ENCODE results near the gene NUDT11. TPM values are rescaled to one million over a fixed set of nuclear protein-coding genes. Genes with fewer than 3 reads are reported as not detected.

Gene NUDT11
- total and polyA plus RNA-seq, 2 donors (not counting 3 experiments of a cell fraction or from before 2014, with no cell fraction given) = 3.9 to 4.3 TPM

DNA sequence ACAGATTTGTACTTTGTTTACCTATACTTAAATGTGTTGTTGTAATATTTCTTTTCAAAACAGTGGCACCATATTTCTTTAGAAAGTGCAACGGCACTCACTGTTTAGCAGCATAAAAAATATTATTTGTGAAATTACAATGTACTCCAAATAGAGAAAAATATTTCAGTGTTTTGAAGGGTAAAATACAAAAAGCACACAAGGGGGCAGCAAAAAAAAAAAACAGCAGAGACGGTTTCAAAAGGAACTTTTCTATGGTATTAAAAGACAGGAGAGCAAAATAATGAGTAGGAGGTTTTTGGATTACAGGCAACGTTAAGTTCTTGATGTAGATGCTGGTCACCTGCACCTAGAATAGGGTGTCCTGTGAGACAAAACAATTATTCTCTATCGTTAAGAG lies 2.0 kb downstream of the NUDT11 start:
- no peaks in the 10 kb centered on the region for H3K36me3 ChIP-seq (ENCODE audit: control insufficient read depth in 2 of 2, extremely low read depth in 1 of 2, insufficient read depth in 2 of 2, low read length in 2 of 2)
- DNase-seq (ENCODE audit: low read depth, low spot score) (peak; percentile 7), FAIRE-seq (no peak)
- H3K4me2 ChIP-seq (ENCODE audit: insufficient read depth, low read length) = no peak overlapping the region
- H4K20me1 ChIP-seq (replicated peaks; ENCODE audit: control insufficient read depth, extremely low read depth, insufficient read depth, low read length) = no peaks in the 10 kb centered on the region
- ChIA-PET CTCF (interaction anchor here (1.3 kb wide), 1 partner anchor 366 kb away, joined by 5 read pairs; no protein-coding TSS in a partner anchor), POLR2A (no interaction called here)
- no peaks in the 10 kb centered on the region for H3K27me3 ChIP-seq (ENCODE audit: control insufficient read depth in 2 of 2, insufficient read depth in 2 of 2, low read length in 2 of 2)
- intact Hi-C loops (cut with micrococcal nuclease) = loop anchor here (10.0 kb wide), 1 partner anchor 770 kb away; no protein-coding TSS in a partner anchor
- no peak overlapping the region for H3K9ac ChIP-seq (replicated peaks; ENCODE audit: extremely low read depth, insufficient read depth, low read length)
- H3K79me2 ChIP-seq (ENCODE audit: control insufficient read depth, insufficient read depth, low read length) = no peaks in the 10 kb centered on the region
- no peak overlapping the region for H3K4me3 ChIP-seq (replicated peaks in 1 of 3; ENCODE audit: insufficient read depth in 1 of 3, low read depth in 1 of 3, low read length in 3 of 3)
- H3K9me3 ChIP-seq (replicated peaks; ENCODE audit: control insufficient read depth, insufficient read depth, low read length) = no peaks in the 10 kb centered on the region
- BruUV-seq (replicated peaks) = no TSS peak
- peaks cover 4% of the 10 kb centered on the region for H3K4me1 ChIP-seq (ENCODE audit: control insufficient read depth, extremely low read depth, insufficient read depth, low read length)
- no peaks in the 10 kb centered on the region for H3K9me1 ChIP-seq (replicated peaks; ENCODE audit: control insufficient read depth, extremely low read depth, insufficient read depth, low read length)
- dilution Hi-C loops (cut with MboI; ENCODE audit: extremely low pct_ligation_motif_present, low sequenced_read_pairs) = no loop called here
- H2AFZ ChIP-seq (ENCODE audit: low read depth, low read length) = no peak overlapping the region
- no peak overlapping the region for H3K27ac ChIP-seq (ENCODE audit: insufficient read depth, low read depth, low read length)
- no peak for TF ChIP-seq JUN (IDR thresholded peaks at IDR 0.05; ENCODE audit: borderline replicate concordance, insufficient read depth, insufficient read length, low read depth)
- TF ChIP-seq, protein P1, sequence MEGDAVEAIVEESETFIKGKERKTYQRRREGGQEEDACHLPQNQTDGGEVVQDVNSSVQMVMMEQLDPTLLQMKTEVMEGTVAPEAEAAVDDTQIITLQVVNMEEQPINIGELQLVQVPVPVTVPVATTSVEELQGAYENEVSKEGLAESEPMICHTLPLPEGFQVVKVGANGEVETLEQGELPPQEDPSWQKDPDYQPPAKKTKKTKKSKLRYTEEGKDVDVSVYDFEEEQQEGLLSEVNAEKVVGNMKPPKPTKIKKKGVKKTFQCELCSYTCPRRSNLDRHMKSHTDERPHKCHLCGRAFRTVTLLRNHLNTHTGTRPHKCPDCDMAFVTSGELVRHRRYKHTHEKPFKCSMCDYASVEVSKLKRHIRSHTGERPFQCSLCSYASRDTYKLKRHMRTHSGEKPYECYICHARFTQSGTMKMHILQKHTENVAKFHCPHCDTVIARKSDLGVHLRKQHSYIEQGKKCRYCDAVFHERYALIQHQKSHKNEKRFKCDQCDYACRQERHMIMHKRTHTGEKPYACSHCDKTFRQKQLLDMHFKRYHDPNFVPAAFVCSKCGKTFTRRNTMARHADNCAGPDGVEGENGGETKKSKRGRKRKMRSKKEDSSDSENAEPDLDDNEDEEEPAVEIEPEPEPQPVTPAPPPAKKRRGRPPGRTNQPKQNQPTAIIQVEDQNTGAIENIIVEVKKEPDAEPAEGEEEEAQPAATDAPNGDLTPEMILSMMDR (IDR thresholded peaks at IDR 0.05; ENCODE audit: extremely low read depth in 1 of 2, insufficient read depth in 1 of 2, low read depth in 1 of 2, low read length in 2 of 2) = peak in 1 of 2 donors; percentile 2
- TF ChIP-seq POLR2A (IDR thresholded peaks at IDR 0.05; ENCODE audit: low read depth, low read length) = no peak

DNA sequence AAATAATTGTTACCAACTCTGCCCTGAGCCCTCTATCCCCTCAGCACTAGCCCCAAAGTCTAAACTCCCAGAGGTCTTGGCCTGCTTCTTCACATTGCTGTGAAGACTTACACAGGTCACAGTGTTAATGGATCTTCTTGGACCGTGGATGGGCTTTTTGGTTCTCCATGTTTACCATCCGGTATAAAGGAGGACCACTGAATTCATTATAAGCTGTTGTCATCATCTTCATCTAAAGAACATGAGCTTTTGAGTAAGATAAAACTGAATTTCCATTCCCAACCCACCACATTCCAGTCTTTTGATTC lies 8.5 kb downstream of the NUDT11 start:
- Histone ChIP-seq H2AFZ (ENCODE audit: low read depth, low read length) (no peak overlapping the region), H3K9ac (replicated peaks; ENCODE audit: extremely low read depth, insufficient read depth, low read length) (no peak overlapping the region), H3K4me1 (ENCODE audit: control insufficient read depth, extremely low read depth, insufficient read depth, low read length) (no peaks in the 10 kb centered on the region), H3K36me3 (ENCODE audit: control insufficient read depth in 2 of 2, extremely low read depth in 1 of 2, insufficient read depth in 2 of 2, low read length in 2 of 2) (no peaks in the 10 kb centered on the region), H3K27me3 (ENCODE audit: control insufficient read depth in 2 of 2, insufficient read depth in 2 of 2, low read length in 2 of 2) (no peaks in the 10 kb centered on the region), H4K20me1 (replicated peaks; ENCODE audit: control insufficient read depth, extremely low read depth, insufficient read depth, low read length) (no peaks in the 10 kb centered on the region), H3K4me3 (replicated peaks in 1 of 3; ENCODE audit: insufficient read depth in 1 of 3, low read depth in 1 of 3, low read length in 3 of 3) (no peak overlapping the region), H3K79me2 (ENCODE audit: control insufficient read depth, insufficient read depth, low read length) (no peaks in the 10 kb centered on the region), H3K4me2 (ENCODE audit: insufficient read depth, low read length) (no peak overlapping the region), H3K9me1 (replicated peaks; ENCODE audit: control insufficient read depth, extremely low read depth, insufficient read depth, low read length) (no peaks in the 10 kb centered on the region), H3K9me3 (replicated peaks; ENCODE audit: control insufficient read depth, insufficient read depth, low read length) (no peaks in the 10 kb centered on the region), H3K27ac (ENCODE audit: insufficient read depth, low read depth, low read length) (no peak overlapping the region)
- ChIA-PET POLR2A (no interaction called here), CTCF (interaction anchor here (0.6 to 1.6 kb wide), 10 partner anchors 9 to 373 kb away, joined by 3 to 7 read pairs (median 4); partner anchors contain the start of gene NUDT11)
- intact Hi-C loops (cut with micrococcal nuclease) = no loop called here
- no peak for TF ChIP-seq EZH2 (IDR thresholded peaks at IDR 0.05; ENCODE audit: borderline replicate concordance, low read depth, low read length, severe bottlenecking)
- no peak for TF ChIP-seq POLR2A (IDR thresholded peaks at IDR 0.05; ENCODE audit: low read depth, low read length)
- TF ChIP-seq GATA2 (IDR thresholded peaks at IDR 0.05; ENCODE audit: insufficient read depth, insufficient read length, low read depth, low read length) = no peak
- TF ChIP-seq MYC (IDR thresholded peaks at IDR 0.05; ENCODE audit: low read depth, low read length) = no peak
- TF ChIP-seq JUN (IDR thresholded peaks at IDR 0.05; ENCODE audit: borderline replicate concordance, insufficient read depth, insufficient read length, low read depth) = no peak
- TF ChIP-seq, protein P1 (IDR thresholded peaks at IDR 0.05; ENCODE audit: extremely low read depth in 1 of 2, insufficient read depth in 1 of 2, low read depth in 1 of 2, low read length in 2 of 2) = no peak
- no peak for TF ChIP-seq FOS (IDR thresholded peaks at IDR 0.05; ENCODE audit: borderline replicate concordance, insufficient read depth, low read length)
- TF ChIP-seq, protein P2, sequence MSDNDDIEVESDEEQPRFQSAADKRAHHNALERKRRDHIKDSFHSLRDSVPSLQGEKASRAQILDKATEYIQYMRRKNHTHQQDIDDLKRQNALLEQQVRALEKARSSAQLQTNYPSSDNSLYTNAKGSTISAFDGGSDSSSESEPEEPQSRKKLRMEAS (IDR thresholded peaks at IDR 0.05; ENCODE audit: insufficient read depth, insufficient read length) = no peak
- no peak for TF ChIP-seq POLR2AphosphoS5 (IDR thresholded peaks at IDR 0.05; ENCODE audit: insufficient read depth, low read depth, low read length)
- FAIRE-seq (no peak), DNase-seq (ENCODE audit: low read depth, low spot score) (no peak)
- dilution Hi-C loops (cut with MboI; ENCODE audit: extremely low pct_ligation_motif_present, low sequenced_read_pairs) = no loop called here
- no TSS peak for BruUV-seq (replicated peaks)
